NCI-H2107 treated with DMSO at 0.1 percent for 48 hours (cell line): Measurements from ENCODE around the gene KIF18B.
A peak's percentile ranks its signal among the peaks of the same experiment; 100 is the strongest.

Experiments used
- DNase-seq: peaks from one replicate; lab custom pipeline; 2025; ENCODE audit not compliant: unreplicated experiment; lab: John Stamatoyannopoulos, UW

KIF18B gene

DNA sequence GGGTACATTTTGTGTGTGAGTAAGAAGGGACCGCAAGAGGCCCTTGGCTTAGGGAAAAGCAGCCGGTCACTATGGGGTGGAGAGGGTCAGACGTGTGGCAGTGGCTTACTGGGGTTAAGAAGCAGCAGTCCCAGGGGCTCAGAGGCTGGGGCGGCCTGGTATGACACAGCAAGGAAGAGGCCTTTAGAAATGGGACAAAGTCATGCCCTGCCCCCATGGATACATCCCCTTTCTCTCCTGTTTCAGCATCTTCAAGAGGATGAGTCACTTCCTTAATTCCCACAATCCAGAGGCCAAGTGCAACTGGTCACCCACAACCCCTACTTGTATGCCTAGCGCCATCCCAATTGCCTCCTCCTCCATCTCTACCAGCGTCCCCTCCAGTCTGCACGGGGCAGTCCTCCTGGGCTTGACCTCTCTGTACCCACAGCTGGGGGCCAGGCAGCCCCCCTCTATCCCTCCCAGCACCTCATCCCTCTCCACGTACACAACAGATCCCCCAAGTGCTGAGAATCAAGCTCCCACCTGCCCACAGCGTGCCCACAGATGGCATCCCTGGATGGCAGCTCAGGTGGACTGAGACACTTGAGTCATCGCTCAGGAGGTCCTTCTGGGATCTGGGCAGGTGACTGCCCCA lies 41.4 kb downstream of the KIF18B start:
- DNase-seq: no peak

DNA sequence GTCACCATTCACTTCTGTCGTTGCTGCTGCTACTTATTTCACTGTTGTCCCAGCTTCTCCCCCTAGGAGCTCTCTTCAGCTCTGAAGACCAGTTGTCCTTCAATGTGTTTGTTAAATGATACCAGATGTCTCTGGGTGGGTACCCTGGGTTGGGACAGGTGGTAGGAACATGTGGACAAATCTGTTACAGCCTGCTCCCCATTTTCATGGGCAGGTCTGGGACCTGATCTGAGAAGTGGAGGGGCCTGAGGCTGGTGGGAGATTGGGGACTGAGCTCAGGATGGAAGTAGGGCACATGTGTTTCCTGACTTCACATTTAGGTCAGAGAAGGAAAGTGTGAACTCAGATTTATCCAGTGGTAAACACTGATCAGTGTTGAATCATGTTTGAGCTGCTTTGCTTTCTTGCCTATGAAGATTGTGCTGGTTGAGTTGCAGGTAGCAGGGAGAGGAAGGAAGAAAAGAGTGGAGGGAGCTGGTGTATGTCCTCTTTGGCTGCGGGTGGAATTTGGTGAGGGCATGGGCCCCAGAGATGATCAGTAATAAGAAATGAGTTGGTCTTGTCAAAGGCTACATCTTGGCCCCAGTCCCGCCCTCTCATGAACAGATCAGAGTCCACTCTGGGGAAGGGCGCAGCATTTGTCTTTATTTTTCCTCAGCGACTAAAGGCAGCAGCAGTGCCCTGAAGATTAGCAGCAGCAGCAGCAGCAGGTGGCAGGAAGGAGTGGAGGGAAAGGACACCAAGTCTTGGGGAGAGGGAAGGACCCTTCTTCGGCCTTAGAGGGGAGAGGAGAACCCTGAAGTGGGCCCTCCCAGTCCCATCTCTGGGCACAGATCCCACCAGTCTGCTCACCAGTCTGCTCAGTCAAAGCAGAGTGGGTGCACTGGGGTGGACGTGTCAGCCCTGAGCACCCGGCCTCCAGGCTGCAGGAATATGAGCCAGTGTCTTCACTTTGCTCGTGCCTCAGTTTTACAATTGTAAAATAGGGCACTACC lies 42.3 kb downstream of the KIF18B start:
- DNase-seq: no peak

DNA sequence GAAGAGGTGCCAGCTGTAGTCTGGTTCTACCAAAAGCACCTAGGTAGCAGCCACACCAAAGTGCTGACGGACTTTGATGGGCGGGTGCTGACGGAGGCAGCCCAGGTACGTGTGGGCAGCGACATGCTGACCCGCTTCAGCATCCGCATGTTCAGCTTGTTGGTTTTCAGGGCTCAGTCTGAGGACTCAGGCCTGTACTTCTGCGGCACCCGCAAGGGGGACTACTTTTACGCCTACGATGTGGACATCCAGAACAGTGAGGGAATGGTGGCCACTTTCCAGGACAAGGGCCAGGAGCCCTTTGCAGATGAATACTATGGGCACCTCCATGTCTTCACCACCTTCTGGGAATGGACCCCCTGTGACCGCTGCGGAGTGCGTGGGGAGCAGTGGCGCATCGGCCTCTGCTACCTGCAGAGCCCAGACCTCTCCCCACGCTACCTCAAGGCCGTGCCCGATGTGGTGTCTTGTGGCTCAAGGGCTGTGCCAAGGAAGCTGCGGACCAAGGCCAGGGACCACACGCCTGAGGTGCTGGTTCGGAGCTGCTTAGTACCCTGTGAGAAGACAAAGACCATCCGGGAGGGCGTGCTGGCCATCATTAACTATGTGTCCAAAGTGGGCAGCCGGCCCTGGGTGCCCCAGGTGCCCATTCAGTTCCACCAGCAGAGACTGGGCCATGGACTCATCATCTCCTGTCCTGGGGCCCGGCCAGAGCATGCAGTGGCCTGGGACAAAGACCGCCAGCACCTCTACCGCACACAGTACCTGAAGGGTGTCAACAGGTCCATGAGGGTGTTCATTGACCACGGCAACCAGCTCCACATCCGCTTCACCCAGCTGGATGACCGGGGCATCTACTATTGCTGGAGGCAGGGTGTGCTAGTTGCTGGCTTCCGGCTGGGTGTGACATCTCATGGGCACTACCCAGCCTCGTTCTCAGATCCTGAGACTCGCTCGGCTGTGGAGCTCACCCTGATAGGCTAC lies 43.3 kb downstream of the KIF18B start:
- no peak for DNase-seq

DNA sequence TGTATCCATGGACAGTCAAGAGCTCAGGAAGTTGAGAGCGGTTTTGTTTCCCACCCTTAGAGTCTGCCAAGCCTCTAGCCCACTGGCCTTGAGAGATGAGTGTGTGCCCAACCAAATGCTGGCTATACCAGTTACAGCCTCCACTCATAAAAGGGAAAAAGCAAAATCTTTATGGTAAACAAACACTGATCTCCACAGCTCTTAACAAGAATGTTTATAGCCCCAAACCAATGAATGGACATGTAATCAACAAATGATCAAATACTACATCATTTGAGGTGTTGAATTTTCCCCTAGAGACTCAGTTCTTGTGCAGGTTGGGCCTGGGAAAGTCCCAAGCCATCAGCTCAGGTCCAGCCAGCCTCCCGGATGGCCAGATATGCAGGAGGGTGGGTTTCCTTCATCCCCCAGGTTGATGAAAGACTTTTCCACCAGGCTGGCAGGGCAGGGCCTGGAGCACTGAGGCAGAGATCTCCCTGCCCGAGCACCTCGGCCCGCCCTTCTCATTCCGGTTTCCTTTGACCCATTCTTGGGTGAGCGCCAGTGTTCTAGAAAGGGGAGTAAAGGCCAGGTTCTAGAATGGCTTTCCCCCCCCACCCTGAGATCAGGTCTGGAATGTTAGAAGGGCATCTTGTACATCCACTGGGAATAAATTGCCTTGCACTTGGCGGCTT lies 44.4 kb downstream of the KIF18B start:
- no peak for DNase-seq

DNA sequence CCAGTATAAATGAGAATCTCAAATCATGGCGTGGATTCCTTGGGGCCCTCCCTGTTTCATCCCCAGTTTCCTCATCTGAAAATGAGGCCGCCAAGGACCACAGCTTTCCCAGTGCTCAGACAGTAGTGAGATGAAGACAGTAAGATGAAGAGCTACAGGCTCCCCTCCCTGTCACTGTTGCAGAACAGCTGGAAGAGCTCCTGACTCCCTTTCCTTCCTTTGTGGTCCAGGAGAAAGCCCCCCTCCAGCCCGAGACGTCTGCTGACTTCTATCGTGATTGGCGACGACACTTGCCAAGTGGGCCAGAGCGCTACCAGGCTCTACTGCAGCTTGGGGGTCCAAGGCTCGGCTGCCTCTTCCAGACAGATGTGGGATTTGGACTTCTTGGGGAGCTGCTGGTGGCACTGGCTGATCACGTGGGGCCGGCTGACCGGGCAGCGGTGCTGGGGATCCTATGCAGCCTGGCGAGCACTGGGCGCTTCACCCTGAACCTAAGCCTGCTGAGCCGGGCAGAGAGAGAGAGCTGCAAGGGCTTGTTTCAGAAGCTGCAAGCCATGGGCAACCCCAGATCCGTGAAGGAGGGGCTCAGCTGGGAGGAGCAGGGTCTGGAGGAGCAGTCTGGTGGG lies 45.3 kb downstream of the KIF18B start:
- DNase-seq: no peak

DNA sequence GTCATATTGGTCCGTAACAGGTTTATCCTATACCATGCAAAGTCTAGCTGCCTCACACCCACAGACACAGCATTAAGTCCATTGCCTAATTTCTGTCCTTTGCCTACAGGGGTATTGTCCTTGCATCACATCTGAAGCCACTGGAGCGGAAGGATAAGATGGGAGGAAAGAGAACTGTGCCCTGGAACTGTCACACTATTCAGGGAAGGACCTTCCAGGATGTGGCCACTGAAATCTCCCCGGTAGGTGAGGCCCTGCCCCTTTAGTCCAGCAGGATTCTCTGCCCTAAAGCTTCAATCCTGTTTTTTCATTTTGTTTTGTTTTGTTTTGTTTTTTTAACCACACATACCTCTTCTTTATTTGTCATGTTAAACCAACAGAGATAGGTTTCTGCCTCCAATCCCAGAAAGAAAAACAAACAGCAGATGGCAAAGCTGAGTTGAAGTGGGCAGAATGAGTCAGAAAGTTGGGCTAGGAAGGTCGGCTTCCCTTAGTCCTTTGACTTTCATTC lies 46.1 kb downstream of the KIF18B start:
- DNase-seq: peak; percentile 12

DNA sequence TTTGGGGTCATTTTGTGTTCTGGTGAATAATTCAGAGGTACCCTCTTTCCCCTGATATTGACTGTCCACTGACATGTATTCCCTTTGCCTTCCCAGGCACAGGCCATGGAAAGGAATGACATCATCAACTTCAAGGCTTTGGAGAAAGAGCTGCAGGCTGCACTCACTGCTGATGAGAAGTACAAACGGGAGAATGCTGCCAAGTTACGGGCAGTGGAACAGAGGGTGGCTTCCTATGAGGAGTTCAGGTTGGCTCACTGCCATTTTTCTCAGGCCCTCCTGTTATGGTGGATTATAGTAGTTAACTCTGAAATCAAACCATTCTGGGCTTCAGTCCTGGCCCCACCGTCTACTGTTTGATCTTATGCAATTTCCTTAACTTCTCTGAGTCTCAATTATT lies 46.7 kb downstream of the KIF18B start:
- peak; percentile 8 for DNase-seq

DNA sequence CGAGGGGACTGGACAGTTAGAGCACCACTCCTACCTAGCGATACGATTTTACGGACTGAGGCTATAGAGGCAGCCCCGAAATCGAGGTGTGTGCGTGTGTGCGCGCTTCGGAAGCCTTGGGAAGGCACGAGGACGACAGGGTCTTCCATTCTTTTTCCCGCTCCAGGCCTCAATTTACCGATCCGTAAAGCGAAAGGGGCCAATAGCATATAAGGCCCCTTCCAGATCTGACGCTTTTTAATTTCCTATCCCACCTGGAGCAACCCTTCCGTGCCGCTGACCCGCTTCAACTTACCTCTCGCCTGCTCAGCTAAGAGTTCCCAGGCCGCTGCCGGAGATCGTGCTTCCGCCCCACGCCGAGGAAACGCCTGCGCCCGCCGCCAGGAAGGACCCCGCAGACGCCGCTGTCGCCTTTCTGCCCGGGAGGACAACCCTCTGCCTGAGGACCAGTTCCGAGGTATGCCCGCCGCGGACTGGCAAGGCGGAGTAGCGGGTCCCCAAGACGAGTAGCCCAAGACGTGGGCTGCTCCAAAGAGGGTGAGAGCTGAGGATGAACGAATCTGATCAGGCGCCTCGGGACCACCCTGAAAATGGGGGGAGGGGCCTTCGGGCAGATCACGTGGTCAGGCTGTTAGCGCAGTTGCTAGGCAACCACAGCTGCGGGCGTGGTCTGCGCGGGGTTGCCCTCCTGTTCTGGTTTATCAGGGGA lies 48.3 kb downstream of the KIF18B start, which contains the start of gene EFTUD2:
Gene EFTUD2 (minus strand): TSS at position 372 of the 709 bp plus-strand sequence. CDS start 4,924 bp downstream, outside the sequence.
- peak; percentile 82 for DNase-seq

DNA sequence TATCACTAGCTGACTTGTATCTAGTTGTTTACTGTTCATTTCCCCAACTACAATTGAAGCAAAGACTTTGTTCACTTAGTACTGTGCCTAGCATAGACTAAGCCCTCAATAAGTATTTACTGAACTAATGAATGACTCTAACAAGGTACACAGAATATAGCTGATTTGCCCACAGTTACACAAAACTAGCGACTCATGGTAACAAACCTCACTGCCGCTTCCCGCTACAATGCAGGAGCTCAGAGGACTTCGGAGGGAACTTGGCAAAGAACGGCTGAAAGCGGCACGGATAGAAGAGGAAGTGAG lies 48.9 kb downstream of the KIF18B start:
- DNase-seq: no peak

DNA sequence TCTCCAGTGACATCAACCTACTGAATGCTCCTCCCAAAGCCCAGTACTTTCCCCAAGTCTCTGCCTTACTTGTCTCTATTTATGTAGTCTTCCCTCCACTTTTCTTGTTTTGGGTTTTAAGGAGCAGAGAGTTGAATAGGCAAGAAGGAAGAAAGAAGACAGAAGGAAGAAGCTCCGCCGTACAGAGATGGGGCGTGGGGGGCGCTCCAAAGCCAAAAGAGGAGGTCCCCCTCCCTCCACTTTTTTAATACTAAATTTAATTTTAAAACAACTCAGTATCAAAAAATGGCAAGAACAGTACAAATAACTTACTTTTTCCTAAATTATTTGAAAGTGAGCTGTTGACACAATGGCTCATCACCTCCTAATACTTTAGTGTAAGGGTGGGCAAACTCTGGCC lies 52.9 kb downstream of the KIF18B start:
- no peak for DNase-seq

DNA sequence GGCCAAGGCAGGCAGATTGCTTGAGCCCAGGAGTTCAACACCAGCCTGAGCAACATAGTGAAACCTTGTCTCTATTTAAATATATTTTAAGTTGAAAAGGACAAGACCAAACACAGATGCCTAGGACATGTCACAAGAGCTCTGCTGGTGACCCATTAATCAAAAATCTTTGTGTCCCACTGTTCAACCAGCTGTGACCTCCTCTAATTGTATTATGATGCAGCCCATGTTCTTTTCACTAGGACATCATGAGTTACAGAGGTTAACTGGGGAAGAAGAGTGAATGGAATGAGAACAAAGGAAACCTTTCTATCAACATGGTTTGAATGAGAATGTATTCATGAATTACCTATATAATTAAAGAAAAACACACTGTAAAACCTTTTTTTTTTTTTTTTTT lies 55.3 kb downstream of the KIF18B start:
- DNase-seq: no peak

DNA sequence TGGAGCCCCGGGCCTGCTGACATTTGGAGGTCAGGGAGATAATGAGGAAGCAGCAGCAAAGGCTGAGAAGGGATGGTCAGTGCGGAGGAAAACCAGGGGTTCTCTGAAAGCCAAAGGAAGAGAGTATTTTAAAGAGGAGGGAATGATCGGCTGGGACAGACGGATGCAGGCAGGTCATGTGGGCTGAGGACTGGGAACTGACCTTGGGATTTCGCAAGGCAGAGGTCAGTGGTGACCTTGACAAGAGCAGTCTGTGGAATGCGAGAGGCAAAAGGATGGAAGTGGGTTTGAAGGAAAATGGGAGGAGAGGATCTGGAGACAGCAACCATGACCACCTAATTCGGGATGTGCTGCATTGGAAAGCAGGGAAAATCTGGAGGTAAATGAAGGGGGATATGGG lies 58.6 kb downstream of the KIF18B start:
- no peak for DNase-seq

DNA sequence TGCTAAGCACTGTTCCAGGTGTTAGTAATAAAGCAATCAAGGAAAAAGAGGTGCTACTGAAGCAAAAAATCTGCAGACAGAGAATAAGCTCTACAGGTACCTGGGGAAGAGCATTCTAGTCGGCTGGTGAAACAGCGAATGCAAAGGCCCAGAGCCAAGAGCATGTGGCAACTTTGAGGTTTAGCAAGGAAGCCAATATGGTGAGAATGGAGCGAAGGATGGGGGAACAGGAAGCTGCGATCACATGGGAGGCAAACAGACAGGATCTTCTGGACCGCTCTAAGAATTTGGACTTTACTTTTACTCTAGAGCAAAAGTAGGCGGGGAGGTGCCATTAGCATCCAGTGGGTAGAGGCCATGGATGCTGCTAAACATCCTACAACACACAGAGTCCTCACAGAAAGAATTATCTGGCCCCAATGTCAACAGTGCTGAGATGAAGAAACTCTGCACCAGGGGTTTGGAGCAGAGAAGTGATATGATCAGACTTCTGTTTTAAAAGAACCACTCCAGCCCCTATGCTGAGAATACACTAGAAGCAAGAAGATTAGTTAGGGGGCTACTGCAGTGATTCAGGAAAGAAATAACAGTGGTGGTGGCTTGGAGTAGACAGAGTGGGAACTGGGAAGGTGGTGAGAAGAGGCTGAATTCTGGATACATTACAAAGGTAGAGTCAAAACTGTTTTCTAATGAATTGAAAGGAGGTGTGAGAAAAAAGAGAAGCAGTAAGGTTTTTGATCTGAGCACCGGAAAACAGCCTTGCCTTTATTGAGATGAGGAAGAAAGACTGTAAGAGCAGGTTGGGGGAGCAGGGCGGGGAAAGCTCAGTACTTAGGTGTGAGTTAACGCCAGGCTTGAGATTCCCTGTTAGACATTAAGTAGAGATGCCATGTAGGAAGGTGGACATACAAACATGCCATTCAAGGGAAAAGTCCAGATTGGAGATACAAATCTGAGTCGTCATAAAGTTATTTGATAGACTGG lies 59.3 kb downstream of the KIF18B start:
- DNase-seq: no peak

DNA sequence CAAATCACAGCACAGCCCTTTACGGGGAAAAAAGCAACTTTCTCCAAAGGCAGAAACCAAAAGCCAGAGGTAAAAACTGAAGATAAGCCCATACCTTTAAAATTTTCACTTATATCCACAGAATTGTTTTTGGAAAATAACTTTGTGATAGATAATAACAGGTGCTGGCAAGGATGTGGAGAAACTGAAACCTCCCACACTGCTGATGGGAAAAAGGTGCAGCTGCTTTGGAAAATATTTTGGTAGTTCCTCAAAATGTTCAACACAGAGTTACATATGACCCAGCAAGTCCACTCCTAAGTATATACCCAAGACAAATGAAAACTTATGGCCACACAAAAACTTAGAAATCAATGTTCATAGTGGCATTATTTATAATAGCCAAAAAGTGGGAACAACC lies 60.6 kb downstream of the KIF18B start:
- DNase-seq: no peak

DNA sequence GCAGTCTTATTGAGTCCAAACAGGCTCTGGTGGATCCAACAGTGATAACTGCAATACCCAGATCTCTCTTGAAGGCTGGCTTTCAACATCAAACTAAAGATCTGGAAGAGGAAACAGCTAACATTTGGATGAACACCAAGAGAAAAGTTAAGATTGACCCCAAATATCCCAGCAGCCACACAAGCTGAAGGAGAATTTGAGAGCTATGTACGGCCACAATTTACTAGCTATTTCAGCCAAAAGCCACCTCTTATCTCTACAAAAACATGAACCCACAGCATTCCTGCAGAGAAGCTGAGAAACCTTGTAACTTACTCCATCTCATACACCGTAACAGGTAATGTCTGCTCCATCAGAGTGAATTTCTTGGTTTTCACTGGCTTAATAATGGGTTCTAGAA lies 62.6 kb downstream of the KIF18B start:
- no peak for DNase-seq

DNA sequence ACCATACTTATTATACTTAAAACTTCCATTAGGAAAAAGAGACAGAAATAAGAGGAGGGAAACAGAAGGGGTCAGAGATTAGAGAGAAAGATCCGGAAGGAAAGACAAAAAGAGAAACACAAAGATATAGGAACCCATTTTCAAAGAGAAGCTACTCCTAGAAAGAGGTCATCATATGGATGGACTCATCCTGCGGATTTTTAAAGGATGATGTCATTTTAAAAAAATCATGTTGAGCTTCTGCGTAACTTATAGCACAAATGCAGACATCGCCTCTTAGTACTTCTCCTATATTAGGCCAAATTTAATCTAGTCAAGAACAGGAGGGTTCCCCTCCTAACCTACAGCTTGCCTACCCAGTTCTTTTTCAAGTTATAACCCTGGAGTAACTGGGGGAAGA lies 66.4 kb downstream of the KIF18B start:
- no peak for DNase-seq

DNA sequence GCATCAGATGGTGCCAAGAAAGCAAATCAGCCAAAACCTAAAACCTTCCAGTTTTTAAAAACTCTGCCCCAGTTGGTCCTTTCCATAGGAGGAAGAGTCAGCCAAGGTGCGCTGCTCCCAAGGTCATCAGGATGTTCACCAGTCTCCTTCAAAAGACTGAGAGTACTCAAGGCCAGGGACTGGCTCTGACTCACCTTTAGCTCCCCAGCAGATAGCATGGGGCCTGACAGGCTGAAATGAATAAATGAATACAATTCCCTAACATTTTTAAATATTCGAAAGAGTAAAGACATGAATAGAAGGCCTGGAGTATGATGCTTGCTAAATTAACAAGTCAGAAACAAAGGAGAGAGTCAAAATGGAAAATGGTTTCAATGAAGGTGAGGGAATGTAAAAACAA lies 67.5 kb downstream of the KIF18B start:
- DNase-seq: no peak

DNA sequence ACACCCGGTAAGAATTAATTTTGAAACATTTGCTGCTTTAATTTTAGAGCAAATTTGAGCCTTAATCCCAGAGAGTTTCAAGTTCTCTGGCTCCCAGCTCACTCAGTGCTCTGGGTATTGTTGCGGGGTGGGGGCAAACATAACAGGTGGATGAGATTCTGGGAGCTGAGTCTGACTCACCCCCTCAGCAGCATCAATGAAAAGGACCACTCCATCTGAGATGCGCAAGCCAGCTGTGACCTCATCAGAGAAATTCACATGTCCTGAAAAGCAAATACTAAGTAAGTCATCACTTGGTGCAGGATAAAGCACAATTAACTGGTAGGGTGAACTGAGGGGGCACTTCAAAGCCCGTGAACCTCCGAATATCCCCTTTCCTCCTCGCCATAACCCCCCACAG lies 68.2 kb downstream of the KIF18B start:
- no peak for DNase-seq
